Measurements from ENCODE around the gene PLCB4.

DNA sequence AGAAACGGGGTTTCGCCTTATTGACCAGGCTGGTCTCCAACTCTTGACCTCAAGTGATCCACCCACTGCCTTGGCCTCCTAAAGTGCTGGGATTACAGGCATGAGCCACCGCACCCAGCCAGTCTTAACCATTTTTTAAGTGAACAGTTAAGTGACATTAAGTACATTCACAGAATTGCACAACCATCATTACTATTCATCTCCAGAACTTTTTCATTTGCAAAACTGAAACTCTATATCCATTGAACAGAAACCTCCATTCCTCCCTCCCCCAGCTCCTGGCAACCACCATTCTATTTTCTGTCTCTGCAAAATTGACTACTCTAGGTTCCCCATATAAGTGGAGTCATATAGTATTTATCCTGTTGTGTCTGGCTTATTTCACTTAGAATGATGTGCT is 59.7 kb downstream of the PLCB4 start:
- TF ChIP-seq, protein P1, sequence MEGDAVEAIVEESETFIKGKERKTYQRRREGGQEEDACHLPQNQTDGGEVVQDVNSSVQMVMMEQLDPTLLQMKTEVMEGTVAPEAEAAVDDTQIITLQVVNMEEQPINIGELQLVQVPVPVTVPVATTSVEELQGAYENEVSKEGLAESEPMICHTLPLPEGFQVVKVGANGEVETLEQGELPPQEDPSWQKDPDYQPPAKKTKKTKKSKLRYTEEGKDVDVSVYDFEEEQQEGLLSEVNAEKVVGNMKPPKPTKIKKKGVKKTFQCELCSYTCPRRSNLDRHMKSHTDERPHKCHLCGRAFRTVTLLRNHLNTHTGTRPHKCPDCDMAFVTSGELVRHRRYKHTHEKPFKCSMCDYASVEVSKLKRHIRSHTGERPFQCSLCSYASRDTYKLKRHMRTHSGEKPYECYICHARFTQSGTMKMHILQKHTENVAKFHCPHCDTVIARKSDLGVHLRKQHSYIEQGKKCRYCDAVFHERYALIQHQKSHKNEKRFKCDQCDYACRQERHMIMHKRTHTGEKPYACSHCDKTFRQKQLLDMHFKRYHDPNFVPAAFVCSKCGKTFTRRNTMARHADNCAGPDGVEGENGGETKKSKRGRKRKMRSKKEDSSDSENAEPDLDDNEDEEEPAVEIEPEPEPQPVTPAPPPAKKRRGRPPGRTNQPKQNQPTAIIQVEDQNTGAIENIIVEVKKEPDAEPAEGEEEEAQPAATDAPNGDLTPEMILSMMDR (IDR thresholded peaks at IDR 0.05), result no peak
- TF ChIP-seq POLR2A (IDR thresholded peaks at IDR 0.05; ENCODE audit: low read depth), result no peak
